ENCODE results near the gene SNX25.

The SNX25 gene

GRCh38 chr4:185398618-185399017 is 189.2 kb downstream of the SNX25 start:
- DNase-seq (ENCODE audit: low read depth in 2 of 2), result peak in 1 of 2 donors; percentile 28
- no peak overlapping the region for H3K4me3 ChIP-seq (replicated peaks in 1 of 2; ENCODE audit: low read depth in 2 of 2, low read length in 2 of 2)
- no peak for TF ChIP-seq CTCF (IDR thresholded peaks at IDR 0.05; ENCODE audit: low read depth, low read length)

- no peak for DNase-seq (ENCODE audit: low read depth in 2 of 2)
- TF ChIP-seq CTCF (IDR thresholded peaks at IDR 0.05; ENCODE audit: low read depth, low read length), result no peak
- no peak overlapping the region for H3K4me3 ChIP-seq (replicated peaks in 1 of 2; ENCODE audit: low read depth in 2 of 2, low read length in 2 of 2)
These were observed 190.1 kb downstream of the SNX25 start for GRCh38 chr4:185399466-185399865.

- TF ChIP-seq CTCF (IDR thresholded peaks at IDR 0.05; ENCODE audit: low read depth, low read length), result no peak
- H3K4me3 ChIP-seq (replicated peaks in 1 of 2; ENCODE audit: low read depth in 2 of 2, low read length in 2 of 2), result no peak overlapping the region
- no peak for DNase-seq (ENCODE audit: low read depth in 2 of 2)
These were observed 194.6 kb downstream of the SNX25 start for GRCh38 chr4:185404031-185404430.

GRCh38 chr4:185405296-185405999 is 196.1 kb downstream of the SNX25 start:
- no peak for TF ChIP-seq CTCF (IDR thresholded peaks at IDR 0.05; ENCODE audit: low read depth, low read length)
- no peak for DNase-seq (ENCODE audit: low read depth in 2 of 2)
- no peak overlapping the region for H3K4me3 ChIP-seq (replicated peaks in 1 of 2; ENCODE audit: low read depth in 2 of 2, low read length in 2 of 2)

GRCh38 chr4:185408432-185408831 is 199.0 kb downstream of the SNX25 start:
- no peak for TF ChIP-seq CTCF (IDR thresholded peaks at IDR 0.05; ENCODE audit: low read depth, low read length)
- DNase-seq (ENCODE audit: low read depth in 2 of 2), result no peak
- no peak overlapping the region for H3K4me3 ChIP-seq (replicated peaks in 1 of 2; ENCODE audit: low read depth in 2 of 2, low read length in 2 of 2)

GRCh38 chr4:185411849-185412248 is 202.5 kb downstream of the SNX25 start:
- TF ChIP-seq CTCF (IDR thresholded peaks at IDR 0.05; ENCODE audit: low read depth, low read length), result no peak
- DNase-seq (ENCODE audit: low read depth in 2 of 2), result no peak
- H3K4me3 ChIP-seq (replicated peaks in 1 of 2; ENCODE audit: low read depth in 2 of 2, low read length in 2 of 2), result no peak overlapping the region

- no peak overlapping the region for H3K4me3 ChIP-seq (replicated peaks in 1 of 2; ENCODE audit: low read depth in 2 of 2, low read length in 2 of 2)
- no peak for DNase-seq (ENCODE audit: low read depth in 2 of 2)
- no peak for TF ChIP-seq CTCF (IDR thresholded peaks at IDR 0.05; ENCODE audit: low read depth, low read length)
These were observed 203.0 kb downstream of the SNX25 start for GRCh38 chr4:185412412-185412811.
